HG03025 (cell line): ENCODE measurements around the gene THOC5.
"Not testable (repeated sequence)": the region's sequence is repeated elsewhere in the genome, so short reads cannot be mapped to it uniquely, and the experiment has no call there.

Source experiments
- ATAC-seq: cut with Tn5 transposase; IDR thresholded peaks from one replicate; pipeline ENCODE4 v1.9.1; 2021; ENCODE audit warnings: mild to moderate bottlenecking, moderate library complexity; ENCODE audit not compliant: unreplicated experiment, low FRiP score

The THOC5 gene

DNA sequence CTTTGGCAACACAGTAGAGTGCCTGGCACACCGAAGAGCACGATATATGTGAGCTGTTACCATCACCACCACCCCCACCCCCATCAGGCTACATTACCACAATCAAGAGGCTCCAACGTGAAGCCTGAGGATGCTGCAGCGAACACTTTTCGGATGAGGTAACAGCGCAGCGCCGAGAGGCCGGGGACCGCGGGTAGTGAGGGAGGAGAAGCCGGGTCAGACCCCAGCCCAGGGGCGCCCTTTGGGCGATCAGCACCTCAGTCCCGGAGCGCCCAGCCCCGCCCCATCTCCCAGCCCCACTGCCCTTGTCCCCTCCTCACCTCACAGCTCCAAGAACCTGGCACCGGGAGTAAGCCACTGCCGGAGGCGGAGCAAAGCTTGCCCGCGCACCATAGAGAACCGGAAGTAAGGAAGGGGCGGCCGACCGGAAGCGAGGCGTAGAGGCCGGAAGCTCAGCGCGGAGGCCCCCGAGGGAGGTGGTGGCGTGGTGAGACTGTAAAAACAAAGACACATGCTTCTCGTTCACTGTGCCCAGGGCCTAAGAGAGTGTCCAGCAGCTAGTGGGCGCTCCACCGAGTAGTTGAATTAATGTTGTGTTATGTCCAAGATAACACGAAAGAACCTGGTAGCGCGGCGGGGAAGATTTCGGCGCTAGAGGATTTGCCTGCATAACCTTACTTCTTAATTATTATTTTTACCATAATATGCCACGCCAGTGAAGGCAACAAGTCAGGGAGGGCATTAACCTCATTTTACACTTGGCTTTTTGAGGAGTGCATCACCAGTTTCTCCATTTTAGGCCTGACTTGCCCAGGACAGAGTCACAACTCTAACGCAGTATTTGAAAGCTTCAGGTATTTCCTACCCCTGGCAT, at the start of gene THOC5:
Gene THOC5 (minus strand): TSS at position 407 of the 874 bp plus-strand sequence. CDS start 4,610 bp downstream, outside the sequence.
- ATAC-seq = peak; percentile 83

DNA sequence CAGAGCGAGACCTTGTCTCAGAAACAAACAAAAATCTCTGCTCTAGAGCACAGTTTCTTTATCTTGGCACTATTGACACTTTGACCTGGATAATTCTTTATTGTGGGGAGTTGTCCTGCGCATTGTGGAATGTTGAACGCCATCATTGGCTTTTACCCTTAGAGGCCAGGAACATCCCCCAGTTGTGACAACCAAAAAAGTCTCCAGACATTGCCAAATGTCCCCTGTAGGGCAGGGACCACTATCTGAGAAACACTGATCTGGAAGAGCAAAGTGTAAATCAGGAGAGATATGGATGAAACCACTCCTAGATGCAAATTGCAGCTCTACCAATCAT, 45.1 kb upstream of the THOC5 start:
- ATAC-seq = no peak

DNA sequence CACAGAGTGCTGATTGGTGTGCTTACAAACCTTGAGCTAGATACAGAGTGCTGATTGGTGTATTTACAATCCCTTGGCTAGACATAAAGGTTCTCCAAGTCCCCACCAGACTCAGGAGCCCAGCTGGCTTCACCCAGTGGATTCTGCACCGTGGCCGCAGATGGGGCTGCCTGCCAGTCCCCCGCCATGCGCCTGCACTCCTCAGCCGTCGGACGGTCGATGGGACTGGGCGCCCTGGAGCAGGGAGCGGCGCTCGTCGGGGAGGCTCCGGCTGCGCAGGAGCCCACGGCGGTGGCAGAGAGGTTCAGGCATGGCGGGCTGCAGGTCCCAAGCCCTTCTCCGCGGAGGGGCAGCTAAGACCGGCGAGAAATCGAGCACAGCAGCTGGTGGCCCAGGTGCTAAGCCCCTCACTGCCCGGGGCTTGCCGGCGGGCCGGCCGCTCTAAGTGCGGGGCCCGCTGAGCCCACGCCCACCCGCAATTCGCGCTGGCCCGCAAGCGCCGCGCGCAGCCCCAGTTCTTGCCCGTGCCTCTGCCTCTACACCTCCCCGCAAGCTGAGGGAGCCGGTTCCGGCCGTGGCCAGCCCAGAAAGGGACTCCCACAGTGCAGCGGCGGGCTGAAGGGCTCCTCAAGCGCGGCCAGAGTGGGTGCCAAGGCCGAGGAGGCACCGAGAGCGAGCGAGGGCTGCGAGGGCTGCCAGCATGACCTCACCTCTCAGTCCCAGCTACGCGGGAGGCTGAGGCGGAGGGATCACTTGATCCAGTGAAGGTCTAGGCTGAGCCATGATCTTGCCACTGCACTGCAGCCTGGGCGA, 44.5 kb upstream of the THOC5 start:
- not testable (repeated sequence) for ATAC-seq

DNA sequence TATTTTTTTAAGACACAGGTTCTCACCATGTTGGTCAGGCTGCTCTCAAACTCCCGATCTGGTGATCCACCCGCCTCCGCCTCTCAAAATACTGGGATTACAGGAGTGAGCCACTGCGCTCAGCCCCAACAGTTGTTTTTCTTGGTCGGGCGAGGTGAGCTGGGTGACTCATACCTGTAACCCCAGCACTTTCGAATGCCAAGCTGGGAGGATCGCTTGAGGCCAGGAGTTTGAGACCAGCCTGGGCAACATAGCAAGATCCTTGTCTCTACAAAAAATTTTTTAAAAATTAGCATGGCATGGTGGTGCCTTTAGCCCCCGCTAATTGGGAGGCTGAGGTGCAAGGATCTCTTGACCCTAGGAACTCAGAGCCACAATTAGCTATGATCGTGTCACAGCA, 42.9 kb upstream of the THOC5 start:
- no peak for ATAC-seq

DNA sequence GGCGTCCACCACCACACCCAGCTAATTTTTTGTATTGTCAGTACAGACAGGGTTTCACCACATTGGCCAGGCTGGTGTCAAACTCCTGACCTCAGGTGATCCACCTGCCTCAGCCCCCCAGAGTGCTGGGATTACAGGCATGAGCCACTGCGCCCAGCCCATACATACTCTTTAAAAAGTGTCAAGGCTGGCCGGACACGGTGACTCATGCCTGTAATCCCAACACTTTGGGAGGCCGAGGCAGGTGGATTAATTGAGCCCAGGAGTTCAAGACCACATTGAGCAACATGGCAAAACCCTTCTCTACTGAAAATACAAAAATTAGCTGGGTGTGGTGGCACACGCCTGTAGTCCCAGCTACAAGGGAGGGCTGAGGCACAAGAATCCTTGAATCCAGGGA, 40.9 kb upstream of the THOC5 start:
- ATAC-seq = not testable (repeated sequence)

DNA sequence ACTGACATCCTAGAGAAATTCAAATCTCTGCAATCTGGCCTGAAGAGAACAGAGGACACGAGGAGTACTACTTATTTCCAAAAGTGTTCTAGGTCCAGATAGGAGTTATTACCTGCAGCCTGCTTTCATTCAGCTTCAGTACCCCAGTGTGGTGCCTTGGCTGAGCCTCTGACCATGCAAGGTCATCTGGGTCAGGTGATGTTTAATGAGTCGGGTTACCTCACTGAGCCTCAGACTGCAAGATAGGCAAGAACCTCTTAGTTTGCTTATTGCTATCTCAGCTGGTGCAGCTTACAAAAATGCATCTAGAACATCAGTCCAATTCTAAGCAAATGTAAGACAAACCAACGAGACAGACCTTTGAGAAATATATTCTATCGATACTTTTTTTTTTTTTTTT, 40.4 kb upstream of the THOC5 start:
- ATAC-seq = no peak

DNA sequence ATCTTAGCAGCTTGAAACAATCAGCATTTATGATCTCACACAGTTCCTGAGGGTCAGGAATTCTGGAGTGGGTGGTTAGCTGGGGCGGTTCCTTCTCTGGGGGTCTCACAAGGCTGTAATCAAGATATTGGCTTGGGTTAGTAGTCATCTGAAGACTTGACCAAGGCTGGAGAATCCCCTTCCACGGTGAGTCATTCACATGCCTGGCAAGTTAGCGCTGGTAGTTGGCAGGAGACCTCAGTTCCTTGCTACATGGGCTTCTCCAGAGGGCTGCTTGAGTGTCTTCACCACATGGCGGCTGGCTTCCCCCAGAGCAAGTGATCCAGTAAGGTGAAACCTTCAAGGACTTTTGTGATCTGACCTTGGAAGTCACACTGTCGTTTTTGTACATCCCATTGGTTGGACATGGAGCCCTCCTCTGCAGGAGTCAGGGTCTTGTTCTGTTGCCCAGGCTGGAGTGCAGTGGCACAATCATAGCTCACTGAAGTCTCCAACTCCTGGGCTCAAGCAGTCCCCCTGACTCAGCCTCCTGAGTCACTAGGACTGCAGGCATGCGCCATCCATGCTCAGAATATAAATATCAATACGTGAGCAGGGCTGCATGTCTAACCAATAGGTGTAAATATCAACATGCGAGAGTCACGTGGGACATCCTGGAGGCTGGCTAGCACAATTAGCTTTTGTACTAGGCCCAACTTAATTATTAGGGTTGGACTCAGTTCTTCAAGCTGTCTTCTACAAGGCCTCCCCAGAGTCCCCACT, 34.6 kb upstream of the THOC5 start:
- no peak for ATAC-seq

DNA sequence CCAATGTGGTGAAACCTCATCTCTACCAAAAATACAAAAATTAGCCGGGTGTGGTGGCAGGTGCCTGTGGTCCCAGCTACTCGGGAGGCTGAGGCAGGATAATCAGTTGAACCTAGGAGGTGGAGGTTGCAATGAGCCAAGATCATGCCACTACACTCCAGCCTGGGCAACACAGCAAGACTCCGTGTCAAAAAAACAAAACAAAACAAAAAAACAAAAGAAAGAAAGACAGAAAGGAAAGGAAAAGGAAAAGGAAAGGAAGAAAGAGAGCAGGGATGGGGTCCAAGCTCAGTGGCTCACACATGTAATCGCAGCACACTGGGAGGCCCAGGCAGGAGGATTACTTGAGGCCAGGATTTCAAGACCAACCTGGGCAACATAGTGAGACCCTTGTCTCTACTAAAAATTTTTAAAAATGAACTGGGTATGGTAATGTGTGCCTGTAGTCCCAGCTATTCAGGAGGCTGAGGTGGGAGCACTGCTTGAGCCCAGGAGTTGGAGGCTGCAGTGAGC, 32.7 kb upstream of the THOC5 start:
- ATAC-seq = not testable (repeated sequence)

DNA sequence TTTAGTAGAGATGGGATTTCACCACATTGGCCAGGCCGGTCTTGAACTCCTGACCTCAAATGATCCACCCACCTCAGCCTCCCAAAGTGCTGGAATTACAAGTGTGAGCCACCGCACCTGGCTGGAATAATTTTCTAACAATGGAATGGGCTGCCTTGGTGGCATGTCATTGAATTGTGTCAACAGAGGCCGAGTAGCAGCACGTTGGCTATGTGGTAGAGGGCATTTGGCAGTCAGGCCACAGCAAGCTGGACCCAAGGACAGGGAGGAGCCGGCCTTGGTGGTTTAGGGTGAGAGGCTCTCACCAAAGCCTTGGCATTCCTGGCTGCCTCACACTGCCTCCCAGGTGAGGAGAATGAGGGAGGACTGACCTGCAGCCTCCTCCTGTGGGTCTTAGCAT, 31.4 kb upstream of the THOC5 start:
- ATAC-seq = no peak

DNA sequence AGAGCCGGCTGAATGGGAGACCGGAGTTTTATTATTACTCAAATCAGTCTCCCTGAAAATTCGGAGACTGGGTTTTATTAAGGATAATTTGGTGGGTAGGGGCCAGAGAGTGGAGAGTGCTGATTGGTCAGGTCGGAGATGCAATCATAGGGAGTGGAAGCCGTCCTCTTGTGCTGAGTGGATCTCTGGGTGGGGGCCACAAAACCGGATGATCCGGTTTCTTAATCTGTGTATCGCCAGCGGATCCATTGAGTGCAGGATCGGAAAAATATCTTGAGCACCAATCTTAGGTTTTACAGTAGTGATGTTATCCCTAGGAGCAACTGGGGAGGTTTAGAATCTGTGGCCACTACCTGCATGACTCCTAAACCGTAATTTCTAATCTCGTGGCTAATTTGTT, 28.2 kb upstream of the THOC5 start:
- no peak for ATAC-seq

DNA sequence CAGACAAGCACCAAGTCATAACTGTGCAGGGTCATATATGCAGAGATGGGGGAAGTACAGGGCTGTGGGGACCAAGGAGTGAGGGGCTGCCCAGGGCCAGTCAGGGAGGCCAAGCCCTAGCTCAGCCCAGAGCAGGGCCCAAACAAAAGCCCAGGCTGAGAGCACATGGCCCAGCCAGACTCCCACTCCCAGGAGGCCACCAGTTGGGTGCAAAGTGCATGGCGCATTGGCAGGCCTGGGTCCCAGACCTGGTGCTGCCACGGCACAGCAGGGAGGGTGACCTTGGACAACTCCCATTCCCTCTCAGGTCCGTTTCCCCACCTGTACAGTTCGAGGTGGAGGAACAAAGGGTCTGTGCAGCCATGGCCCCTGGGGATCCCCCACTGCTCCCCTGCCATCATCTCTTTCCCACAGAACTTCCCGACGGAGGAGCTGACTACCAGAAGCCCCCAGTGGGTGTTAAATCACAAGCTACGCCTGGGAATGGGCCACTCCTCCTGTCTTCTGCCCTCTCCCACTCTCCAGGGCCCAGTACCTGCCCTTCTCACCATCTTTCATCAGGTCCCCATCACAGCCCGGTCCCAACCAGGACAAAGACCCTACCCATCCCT, 26.7 kb upstream of the THOC5 start:
- no peak for ATAC-seq

DNA sequence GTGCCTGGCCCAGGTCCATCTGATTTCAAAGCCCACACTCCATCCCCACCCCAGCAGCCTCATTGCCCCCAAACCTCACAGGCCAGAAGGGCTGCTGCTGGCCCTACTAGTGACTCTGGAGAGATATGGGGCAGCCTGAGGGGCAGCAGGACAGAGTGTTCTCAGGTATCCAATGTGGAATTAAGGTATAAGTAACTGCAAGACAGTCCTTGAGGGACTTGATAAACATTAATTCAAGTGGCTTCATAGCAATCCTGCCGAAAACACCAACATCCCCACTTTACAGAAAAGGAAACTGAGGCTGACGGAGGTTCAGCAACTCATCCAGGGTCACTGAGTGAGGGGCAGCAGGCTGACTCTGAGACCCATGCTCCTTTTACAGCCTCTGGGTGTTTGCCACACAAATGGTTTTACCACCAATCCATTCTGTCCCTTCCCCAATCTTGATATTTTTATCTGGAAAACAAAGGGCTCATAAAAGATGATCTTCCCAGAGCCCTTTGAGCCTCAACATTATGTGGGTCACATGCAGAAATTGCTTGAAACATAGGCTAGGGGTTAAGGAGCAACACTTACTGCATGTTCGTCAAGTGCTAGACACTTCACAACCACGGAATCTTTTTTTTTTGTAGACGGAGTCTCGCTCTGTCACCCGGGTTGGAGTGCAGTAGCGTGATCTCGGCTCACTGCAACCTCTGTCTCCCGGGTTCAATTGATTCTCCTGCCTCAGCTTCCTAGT, 25.1 kb upstream of the THOC5 start:
- no peak for ATAC-seq

DNA sequence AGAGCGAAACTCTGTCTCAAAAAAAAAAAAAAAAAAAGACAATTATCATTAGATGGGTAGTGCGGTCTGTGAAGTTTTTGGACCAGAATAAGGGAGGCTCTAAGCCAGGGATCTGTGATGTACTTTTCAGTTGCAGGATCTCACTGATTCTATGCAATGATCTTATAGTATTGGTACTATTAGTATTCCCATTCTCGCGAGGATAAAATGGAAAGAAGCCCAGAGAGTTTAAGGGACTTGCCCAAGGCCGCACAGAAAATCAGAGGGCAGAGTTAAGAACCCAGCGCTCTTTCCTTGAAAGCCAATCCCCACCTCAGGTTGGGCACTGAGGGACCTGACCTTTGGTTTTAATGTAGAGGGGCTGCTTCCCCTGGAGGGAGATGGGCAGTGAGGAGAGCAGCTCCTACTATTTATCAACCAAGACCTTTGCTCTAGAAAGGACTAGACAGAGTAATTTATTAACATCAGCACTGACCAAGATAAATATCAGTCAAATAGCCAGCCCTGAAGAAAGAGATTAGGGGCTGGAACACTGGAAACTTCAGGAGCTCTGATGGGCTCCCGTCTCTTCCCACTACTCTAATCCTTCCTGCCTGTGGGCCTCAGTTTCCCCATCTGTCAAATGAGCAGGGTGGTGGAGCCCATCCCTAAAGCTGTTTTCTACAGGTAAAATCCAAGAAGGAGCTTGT, 21.3 kb upstream of the THOC5 start:
- ATAC-seq = no peak

DNA sequence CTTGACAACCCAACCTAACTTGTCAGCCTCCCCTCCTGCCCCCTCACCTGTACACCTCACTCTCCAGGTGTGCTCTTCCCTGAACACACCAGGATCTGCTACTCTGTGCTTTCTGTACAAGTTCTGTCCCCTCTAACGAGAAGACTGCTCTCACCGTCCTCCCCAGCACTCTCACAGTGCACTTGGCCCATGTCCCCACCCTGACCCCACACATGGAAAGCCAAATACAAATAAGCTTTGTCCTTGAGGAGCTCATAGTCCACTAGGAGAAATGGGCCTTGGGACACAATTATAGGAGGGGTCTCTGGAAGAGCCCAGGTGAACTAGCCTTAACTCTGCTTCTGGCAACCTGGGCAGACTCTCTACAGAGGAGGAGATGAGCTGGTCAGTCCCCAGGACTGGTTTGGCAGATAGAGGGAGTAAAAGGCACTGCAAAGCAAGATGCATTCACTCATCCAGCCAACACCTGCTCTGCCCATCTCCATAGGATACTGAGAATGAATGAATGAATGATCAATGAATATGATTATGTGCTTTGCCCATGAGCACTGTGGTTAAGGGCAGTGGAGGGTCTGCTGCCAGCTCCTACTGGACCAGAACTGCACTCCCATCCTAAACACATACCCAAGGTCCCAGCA, 17.5 kb upstream of the THOC5 start:
- no peak for ATAC-seq

DNA sequence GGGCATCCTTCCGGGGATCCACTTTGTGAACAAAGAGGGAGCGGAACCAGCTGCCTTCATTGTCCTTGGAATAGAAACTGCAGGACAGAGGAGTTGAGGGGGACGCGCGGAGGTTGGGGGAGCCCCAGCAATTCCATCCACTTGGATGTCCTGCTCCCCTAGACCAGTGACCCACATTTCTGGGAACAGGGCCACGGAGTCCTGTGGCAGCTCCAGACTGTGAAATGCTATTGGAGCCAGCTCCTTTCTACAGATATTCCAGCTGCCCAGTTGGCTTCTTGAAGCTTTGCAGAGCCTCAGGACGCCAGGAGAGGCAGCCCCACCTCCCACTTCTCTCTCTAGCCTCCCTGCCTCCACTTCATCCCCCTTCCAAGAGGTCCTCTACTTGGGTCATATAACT, 16.9 kb upstream of the THOC5 start:
- no peak for ATAC-seq

DNA sequence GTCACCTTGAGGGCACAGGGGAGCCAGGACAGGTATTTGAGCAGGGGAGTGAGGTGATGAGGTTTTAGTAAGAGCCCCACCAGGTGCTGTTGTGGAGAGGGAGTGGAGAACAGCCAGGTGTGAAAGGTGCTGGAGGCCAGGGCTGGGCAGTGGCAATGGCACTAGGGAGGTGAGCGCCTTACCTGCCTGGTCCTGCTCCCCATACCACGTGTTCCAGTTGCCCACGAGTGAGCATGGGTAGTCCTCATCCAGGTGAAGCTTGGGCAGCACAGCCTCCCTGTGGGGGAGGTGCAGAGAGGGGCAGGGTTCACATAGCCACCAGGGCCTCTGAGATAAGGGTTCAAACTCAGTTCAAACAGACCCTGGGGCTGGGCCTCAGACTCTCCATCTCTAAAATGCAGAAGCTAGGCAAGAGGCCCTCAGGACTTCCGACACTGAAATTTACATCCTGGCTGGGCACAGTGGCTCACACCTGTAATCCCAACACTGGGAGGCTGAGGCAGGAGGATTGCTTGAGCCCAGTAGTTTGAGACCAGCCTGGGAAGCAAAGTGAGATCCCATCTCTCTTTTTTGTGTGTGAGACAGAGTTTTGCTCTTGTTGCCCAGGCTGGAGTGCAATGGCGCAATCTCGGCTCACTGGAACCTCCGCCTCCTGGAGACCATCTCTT, 15.6 kb upstream of the THOC5 start:
- no peak for ATAC-seq

DNA sequence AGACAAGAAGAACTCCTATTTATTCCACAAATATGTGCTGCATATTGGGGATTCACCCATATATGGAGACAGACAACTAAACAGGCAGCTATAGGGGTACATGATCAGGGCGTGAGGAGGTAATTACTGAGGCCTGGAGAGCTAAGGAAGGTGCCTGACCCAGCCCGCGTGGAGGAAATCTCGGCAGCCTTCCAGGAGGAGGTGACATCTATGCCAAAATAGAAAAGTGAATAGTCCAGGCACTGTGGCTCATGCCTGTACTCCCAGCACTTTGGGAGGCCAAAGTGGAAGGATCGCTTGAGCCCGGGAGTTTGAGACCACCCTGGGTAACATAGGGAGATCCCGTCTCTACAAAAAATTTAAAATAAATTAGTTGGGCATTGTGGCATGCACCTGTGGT, 13.8 kb upstream of the THOC5 start:
- ATAC-seq = no peak

DNA sequence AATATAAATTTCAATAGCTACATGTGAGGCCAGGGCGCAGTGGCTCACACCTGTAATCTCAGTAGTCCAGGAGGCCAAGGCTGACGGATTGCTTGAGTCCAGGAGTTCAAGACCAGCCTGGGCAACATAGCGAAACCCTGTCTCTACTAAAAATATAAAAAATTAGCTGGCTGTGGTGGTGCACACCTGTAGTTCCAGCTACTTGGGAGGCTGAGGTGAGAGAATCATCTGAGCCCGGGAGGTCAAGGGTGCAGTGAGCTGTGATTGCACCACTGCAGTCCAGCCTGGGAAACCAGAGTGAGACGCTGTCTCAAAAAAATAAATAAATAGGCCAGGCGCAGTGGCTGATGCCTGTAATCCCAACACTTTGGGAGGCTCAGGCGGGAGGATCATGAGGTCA, 13.0 kb upstream of the THOC5 start:
- not testable (repeated sequence) for ATAC-seq
